Tibial nerve (tissue), 4 donors: ENCODE results near the gene DSC2.

Source experiments
- CTCF ChIP-seq, 5 experiments: fragments of 200-600 bp in 3 of 5; fragments of 450-650 bp in 2 of 5; sonication (generic) in 3 of 5; IDR thresholded peaks; one replicate each; pipeline ENCODE4 v1.5.1; 2016 to 2019; ENCODE audit warnings: antibody characterized with exemption in 5 of 5, mild to moderate bottlenecking in 3 of 5, moderate library complexity in 2 of 5
- EP300 ChIP-seq, 2 donors: sonication (generic); formaldehyde crosslinking; IDR thresholded peaks; one replicate each; pipeline ENCODE4 v1.6.1; 2017; ENCODE audit warnings: antibody characterized with exemption in 2 of 2, mild to moderate bottlenecking in 1 of 2
- POLR2A ChIP-seq, 2 donors: fragments of 450-650 bp; IDR thresholded peaks; one replicate each; pipeline ENCODE4 v1.6.1; 2017; ENCODE audit warnings: antibody characterized with exemption in 2 of 2, mild to moderate bottlenecking in 2 of 2, moderate library complexity in 2 of 2

DNA sequence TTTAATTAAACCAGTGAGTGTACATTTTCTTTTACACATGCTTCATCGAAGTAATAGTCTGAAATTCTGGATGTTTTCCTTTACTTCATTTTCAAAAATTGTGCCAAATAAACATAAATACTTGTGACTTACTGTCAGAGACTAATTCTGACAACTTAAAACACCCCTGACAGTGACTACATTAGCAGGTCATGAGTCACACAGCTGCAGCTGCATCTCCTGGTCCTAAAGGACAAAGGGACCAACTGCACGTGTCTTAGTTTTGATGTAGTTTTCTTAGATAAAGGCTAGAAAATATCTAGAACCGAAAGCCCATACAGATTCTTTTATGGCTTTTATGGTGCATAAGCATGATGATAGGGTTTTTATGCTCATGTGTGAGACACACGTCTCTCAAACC lies 30.0 kb downstream of the DSC2 start:
- TF ChIP-seq CTCF (IDR thresholded peaks at IDR 0.05) (no peak), EP300 (IDR thresholded peaks at IDR 0.05) (no peak), POLR2A (IDR thresholded peaks at IDR 0.05) (no peak)
